Epithelial cell of proximal tubule (primary cell): ENCODE data around the gene PGC. TPM values are rescaled to one million over a fixed set of nuclear protein-coding genes. Genes with fewer than 3 reads are reported as not detected.

Source experiments
- DNase-seq: peaks from one replicate; pipeline ENCODE4 v3.0.0-alpha.2; 2011; ENCODE audit warnings: low read depth
- H3K4me3 ChIP-seq: 2 replicates; pipeline ENCODE4 v1.5.1; 2011; ENCODE audit warnings: low read depth, mild to moderate bottlenecking, low read length
- total RNA-seq: library from RNA; depleted of rRNA; stranded (reverse); fragments of >200 nt; gene quantifications from 2 replicates; pipeline ENCODE4 v1.2.3, GENCODE V29; 2015
- TF ChIP-seq, protein P1 (sequence below): conservative IDR thresholded peaks from 2 replicates; pipeline ENCODE4 v1.5.1; 2012; ENCODE audit warnings: low read depth, mild to moderate bottlenecking, low read length

Gene PGC
- total RNA-seq, 1 donor from 2014 or later, result not detected

DNA sequence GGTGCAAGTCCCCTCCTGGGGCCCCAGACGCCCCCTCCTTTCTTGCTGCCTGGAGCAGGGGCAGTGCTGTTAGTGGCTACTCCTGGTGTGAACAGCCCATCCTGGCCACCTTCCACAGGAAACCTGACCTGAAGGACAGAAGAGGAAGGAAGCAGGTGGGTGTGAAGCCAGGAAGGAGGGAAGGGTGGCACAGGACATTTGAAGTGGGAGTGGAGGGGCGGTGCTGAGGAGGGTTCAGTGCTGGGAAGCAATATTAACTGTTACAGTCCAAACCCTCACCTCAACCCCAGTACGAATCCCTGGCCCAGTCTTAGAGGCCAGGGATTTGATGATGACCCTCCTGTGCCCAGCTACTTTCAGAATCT lies 34.2 kb upstream of the PGC start:
- DNase-seq, result no peak
- H3K4me3 ChIP-seq, result peak overlapping the region; percentile 70

DNA sequence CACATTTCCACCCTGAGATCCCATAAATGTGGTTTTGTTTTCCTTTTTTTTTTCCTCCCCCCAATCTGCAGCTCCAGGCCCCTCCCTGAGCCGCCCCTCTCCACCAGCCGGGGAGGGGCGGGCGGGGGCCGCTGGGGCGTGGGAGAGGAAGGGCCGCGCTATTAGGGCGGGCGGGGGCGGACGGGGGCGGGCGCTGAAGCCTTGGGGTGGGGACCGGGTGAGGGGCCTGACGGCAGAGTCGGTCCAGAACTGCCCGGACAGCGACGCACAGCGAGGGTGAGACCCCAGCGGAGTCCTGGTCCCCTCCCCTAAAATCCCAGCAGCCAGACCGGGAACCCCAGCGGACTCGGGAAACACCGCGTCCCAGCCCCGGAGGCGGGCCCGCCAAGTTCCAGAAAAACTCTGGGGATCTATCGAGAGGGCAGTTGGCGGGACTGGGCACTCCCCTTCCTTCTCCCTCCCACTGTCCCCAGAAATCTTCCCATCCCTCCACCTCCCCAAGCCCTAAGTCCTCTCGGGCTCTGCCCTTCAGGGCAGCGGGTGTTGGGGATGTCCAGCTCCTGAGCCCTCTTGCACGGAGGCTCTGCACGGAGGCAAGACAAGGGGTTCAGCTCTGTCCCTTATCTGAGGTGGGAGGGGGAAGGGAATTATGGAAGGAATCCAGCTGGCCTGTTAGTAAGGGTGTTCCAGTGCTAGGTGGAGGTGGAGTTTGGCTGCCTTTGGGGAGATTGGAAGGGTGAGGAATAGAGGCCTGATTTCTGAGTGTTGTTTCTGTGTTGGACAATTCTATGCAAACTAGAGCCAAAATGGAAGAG lies 33.6 kb upstream of the PGC start, which contains the start of gene PRICKLE4:
PRICKLE4 (plus strand) TSS at position 232 of the 815 bp plus-strand sequence. CDS start 2,692 bp downstream, outside the sequence.
- no peak for DNase-seq
- peak within 1 kb of the TSS; percentile 70 for H3K4me3 ChIP-seq
- TF ChIP-seq, protein P1, sequence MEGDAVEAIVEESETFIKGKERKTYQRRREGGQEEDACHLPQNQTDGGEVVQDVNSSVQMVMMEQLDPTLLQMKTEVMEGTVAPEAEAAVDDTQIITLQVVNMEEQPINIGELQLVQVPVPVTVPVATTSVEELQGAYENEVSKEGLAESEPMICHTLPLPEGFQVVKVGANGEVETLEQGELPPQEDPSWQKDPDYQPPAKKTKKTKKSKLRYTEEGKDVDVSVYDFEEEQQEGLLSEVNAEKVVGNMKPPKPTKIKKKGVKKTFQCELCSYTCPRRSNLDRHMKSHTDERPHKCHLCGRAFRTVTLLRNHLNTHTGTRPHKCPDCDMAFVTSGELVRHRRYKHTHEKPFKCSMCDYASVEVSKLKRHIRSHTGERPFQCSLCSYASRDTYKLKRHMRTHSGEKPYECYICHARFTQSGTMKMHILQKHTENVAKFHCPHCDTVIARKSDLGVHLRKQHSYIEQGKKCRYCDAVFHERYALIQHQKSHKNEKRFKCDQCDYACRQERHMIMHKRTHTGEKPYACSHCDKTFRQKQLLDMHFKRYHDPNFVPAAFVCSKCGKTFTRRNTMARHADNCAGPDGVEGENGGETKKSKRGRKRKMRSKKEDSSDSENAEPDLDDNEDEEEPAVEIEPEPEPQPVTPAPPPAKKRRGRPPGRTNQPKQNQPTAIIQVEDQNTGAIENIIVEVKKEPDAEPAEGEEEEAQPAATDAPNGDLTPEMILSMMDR, result no peak

More for the DNA sequence above, 34.2 kb upstream of the PGC start:
- TF ChIP-seq, protein P1, result no peak

DNA sequence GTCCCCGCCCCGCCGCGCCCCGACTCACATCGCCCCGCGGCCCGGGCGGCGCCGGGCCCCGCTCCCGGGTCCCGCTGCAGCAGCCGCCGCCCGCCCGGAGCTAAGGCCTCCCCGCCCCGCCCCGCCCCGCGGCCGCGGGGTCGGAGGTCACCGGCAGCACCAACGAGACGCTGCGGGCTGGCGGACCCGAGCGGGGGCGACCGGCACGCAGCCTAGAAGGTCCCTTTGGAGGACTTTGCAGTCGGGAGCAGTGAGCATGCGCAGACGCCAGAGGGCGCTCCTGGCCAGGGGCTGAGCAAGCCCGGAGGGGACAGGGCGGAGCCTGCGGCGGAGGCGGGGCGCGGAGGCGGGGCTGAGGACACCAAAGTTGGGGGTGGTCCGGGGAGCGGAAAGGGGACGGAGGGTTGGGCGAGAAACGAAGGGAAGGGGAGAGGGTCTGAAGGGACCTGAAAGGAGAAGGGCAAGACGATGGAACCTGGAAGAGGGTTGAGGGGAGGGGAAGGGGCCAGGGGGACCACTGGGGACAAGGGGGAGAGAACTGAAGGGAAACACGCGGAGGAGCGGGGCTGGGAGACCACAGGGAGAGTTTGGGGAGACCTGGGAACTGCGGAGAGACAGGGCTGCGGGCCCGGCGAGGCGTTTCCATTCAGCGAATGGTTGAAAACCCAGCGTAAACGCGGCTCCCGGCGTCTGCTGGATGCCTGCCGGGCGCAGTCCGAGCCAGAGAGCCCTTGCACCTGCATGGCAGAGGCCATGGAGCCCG lies 32.8 kb upstream of the PGC start, which contains the start of gene FRS3:
FRS3 (minus strand) TSS at position 113 of the 763 bp plus-strand sequence. CDS start 2,913 bp downstream, outside the sequence.
- peak within 1 kb of the TSS; percentile 70 for H3K4me3 ChIP-seq
- DNase-seq, result no peak
- TF ChIP-seq, protein P1, result peak; percentile 87

DNA sequence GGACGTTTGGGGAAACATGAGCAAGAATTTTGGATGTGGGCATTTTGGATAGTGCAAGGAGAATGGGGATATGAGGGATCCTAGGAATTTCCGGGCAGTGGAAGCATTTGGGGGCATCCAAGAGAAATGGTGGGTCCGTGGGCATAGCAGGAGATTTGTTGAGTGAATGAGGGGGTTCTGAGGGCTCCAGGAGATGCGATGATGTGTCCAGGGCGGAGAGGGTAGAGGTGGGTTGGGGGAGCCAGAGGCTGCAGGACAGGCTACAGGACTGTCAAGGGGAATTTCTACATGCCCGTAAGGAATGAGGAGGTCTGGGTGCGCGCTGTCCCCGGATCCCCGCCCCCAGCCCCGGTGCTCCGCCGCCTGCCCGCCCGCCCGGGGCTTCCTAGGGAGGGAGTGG lies 32.1 kb upstream of the PGC start:
- TF ChIP-seq, protein P1, result no peak
- H3K4me3 ChIP-seq, result peak overlapping the region; percentile 70
- DNase-seq, result no peak

DNA sequence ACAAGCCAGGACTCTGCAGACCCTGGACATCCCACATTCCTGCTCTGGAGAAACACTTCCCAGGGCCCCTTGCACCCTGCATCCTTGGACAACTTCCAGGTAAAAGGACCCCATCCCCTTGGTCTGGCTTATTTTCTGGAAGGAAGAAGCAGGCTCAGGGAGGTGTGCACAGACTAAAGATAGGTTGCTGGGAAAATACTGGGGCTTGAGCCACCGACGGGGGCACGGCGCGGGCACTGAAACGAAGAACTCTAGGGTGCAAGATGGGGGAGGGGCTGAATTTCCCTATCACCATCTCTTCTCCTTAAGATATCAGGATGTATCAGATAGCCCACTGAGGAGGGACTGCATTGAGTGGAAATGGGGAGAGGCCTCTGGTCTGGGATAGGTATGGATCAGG lies 31.7 kb upstream of the PGC start:
- no peak for DNase-seq
- H3K4me3 ChIP-seq, result peak overlapping the region; percentile 70
- TF ChIP-seq, protein P1, result no peak

DNA sequence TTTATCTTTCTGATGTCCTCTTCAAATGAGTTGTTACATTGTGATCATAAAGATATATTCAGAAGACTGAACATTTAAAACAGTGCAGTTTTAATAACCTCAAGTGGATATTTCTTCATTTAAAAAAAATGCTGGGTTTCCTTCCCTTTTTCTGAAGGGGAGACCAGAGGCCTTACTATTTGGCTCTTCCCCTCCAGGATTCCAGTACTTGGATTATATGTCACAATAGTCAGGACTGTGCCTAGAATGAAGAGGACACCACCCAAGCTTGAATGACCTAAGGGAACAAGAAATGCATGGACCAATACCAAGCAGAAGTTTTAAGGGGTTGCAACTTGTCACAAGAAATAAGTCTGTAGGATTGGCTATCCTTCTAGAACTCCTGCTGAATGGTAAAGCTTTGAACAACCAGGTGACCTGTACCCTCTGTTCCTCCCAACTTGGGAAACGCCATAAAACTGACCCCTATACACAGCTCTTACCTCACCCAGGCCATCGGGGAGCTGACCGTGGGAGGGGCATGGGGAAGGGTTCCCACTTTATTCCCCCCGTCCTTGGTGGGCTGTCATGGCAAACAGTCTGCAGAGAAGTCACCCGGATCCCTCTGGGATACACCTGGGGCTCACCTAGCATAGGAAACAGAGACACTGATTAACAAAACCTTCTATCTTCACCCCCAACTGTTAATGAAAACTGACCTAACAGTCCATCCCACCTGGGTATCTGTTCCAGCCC lies 30.5 kb upstream of the PGC start:
- no peak overlapping the region for H3K4me3 ChIP-seq
- no peak for DNase-seq
- TF ChIP-seq, protein P1, result no peak
